ENCODE data around the gene OXER1.

DNA sequence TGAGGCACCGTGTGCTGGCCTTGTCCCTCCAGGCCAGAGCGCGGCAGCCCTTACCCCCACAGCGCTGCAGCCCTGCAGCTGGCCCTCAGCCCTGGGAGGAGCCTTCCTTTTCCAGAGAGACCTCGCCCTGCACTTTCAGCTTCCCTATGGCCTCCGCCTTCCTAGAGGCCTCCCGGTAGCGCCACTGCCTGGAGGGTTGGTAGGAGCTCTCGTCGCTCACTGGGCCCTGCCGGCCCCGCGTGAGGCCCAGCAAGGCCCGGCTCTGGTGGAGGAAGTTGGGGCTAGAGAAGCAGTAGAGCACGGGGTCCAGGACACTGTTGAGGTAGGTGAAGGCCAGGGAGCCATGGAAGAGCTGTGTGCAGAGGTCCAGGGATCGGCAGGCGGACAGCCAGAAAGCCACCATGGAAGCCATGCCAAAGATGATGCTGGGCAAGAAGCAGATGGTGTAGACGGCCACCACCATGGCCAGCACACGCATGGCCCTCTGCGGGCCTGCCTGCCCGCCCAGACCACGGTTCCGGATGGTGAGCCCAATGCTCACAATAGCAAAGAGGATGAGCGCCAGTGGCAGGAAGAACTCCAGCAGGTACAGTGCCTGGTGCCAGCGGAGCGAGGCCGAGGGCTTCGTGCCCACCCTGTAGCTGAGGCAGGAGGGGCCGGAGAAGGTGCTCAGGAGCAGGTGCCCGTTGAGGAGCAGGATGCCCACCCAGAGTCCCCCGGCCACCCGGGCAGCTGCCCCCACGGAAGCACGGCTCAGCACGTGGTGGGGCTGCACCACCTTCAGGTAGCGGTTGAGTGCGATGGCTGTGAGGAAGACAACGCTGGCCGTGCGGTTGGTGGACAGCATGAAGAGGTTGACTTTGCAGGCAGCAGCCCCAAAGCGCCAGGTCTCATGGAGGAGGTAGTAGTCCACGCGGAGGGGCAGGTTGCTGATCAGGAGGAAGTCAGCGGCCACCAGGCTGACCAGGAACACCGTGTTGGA lies 821 bp downstream of the OXER1 start:
- TF ChIP-seq CEBPB (tag; IDR thresholded peaks at IDR 0.05) (no peak), ZNF785 (CRISPR knock-in tag; IDR thresholded peaks at IDR 0.05) (no peak), FUS (optimal IDR thresholded peaks at IDR 0.05; ENCODE audit: low read depth, low read length) (no peak), SIX5 (IDR thresholded peaks at IDR 0.05; ENCODE audit: borderline replicate concordance in 1 of 2, insufficient read depth in 1 of 2, low read depth in 1 of 2, low read length in 2 of 2) (no peak), NFYB (IDR thresholded peaks at IDR 0.05; ENCODE audit: extremely low read depth, insufficient read length) (no peak), MTA3 (IDR thresholded peaks at IDR 0.05; ENCODE audit: borderline replicate concordance) (no peak), RAD21 (CRISPR knock-in tag; conservative IDR thresholded peaks at IDR 0.05 in 1 of 2, IDR thresholded peaks at IDR 0.05 in 1 of 2) (no peak)
- TF ChIP-seq, protein P1, sequence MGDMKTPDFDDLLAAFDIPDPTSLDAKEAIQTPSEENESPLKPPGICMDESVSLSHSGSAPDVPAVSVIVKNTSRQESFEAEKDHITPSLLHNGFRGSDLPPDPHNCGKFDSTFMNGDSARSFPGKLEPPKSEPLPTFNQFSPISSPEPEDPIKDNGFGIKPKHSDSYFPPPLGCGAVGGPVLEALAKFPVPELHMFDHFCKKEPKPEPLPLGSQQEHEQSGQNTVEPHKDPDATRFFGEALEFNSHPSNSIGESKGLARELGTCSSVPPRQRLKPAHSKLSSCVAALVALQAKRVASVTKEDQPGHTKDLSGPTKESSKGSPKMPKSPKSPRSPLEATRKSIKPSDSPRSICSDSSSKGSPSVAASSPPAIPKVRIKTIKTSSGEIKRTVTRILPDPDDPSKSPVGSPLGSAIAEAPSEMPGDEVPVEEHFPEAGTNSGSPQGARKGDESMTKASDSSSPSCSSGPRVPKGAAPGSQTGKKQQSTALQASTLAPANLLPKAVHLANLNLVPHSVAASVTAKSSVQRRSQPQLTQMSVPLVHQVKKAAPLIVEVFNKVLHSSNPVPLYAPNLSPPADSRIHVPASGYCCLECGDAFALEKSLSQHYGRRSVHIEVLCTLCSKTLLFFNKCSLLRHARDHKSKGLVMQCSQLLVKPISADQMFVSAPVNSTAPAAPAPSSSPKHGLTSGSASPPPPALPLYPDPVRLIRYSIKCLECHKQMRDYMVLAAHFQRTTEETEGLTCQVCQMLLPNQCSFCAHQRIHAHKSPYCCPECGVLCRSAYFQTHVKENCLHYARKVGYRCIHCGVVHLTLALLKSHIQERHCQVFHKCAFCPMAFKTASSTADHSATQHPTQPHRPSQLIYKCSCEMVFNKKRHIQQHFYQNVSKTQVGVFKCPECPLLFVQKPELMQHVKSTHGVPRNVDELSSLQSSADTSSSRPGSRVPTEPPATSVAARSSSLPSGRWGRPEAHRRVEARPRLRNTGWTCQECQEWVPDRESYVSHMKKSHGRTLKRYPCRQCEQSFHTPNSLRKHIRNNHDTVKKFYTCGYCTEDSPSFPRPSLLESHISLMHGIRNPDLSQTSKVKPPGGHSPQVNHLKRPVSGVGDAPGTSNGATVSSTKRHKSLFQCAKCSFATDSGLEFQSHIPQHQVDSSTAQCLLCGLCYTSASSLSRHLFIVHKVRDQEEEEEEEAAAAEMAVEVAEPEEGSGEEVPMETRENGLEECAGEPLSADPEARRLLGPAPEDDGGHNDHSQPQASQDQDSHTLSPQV (IDR thresholded peaks at IDR 0.05): no peak
